GM23248 (cell line): ENCODE results near the gene PTGR3. TPM values are rescaled to one million over a fixed set of nuclear protein-coding genes. Genes with fewer than 3 reads are reported as not detected.

Experiments
- DNase-seq: peaks from one replicate; pipeline ENCODE4 v3.0.0-alpha.2; 2015
- H2AFZ ChIP-seq: fragments of 200-600 bp; sonication (generic); 2 replicates; pipeline ENCODE4 v1.6.1; 2016; ENCODE audit warnings: antibody characterized with exemption
- H3F3A ChIP-seq: fragments of 200-600 bp; sonication (generic); 2 replicates; pipeline ENCODE4 v1.6.1; 2016; ENCODE audit warnings: mild to moderate bottlenecking, antibody characterized with exemption, mixed run types; ENCODE audit not compliant: insufficient read depth
- H3K27ac ChIP-seq: fragments of 200-600 bp; sonication (generic); 2 replicates; pipeline ENCODE4 v1.5.1; 2016; ENCODE audit warnings: mild to moderate bottlenecking
- H3K27me3 ChIP-seq: fragments of 200-600 bp; sonication (generic); replicated peaks from 2 replicates; pipeline ENCODE4 v1.6.1; 2016; ENCODE audit warnings: mild to moderate bottlenecking; ENCODE audit not compliant: insufficient read depth
- H3K36me3 ChIP-seq: fragments of 200-600 bp; sonication (generic); 2 replicates; pipeline ENCODE4 v1.6.1; 2016; ENCODE audit warnings: low read depth, mild to moderate bottlenecking
- H3K4me1 ChIP-seq: fragments of 200-600 bp; sonication (generic); 2 replicates; pipeline ENCODE4 v1.6.1; 2016; ENCODE audit warnings: mild to moderate bottlenecking; ENCODE audit not compliant: insufficient read depth
- H3K4me2 ChIP-seq: fragments of 200-600 bp; sonication (generic); one replicate; pipeline ENCODE4 v1.6.1; 2016; ENCODE audit warnings: mild to moderate bottlenecking; ENCODE audit not compliant: unreplicated experiment
- H3K4me3 ChIP-seq: fragments of 200-600 bp; sonication (generic); 2 replicates; pipeline ENCODE4 v1.5.1; 2016; ENCODE audit warnings: mild to moderate bottlenecking
- H3K79me2 ChIP-seq: fragments of 200-600 bp; sonication (generic); 2 replicates; pipeline ENCODE4 v1.6.1; 2016; ENCODE audit warnings: mild to moderate bottlenecking; ENCODE audit not compliant: insufficient read depth
- H3K9ac ChIP-seq: fragments of 200-600 bp; sonication (generic); 2 replicates; pipeline ENCODE4 v1.6.1; 2016; ENCODE audit warnings: mild to moderate bottlenecking
- H3K9me2 ChIP-seq: fragments of 200-600 bp; sonication (generic); 2 replicates; pipeline ENCODE4 v1.6.1; 2016; ENCODE audit warnings: mixed run types, mild to moderate bottlenecking, moderate library complexity; ENCODE audit not compliant: insufficient read depth
- H3K9me3 ChIP-seq: fragments of 200-600 bp; sonication (generic); one replicate; pipeline ENCODE4 v1.6.1; 2017; ENCODE audit warnings: low read depth
- H4K20me1 ChIP-seq: fragments of 200-600 bp; sonication (generic); 2 replicates; pipeline ENCODE4 v1.6.0; 2016; ENCODE audit not compliant: insufficient read depth
- EZH2 ChIP-seq: fragments of 200-600 bp; sonication (generic); IDR thresholded peaks from 2 replicates; pipeline ENCODE4 v1.6.1; 2018; ENCODE audit warnings: antibody characterized with exemption, mild to moderate bottlenecking; ENCODE audit not compliant: insufficient read depth, poor library complexity, severe bottlenecking
- EZH2phosphoT487 ChIP-seq: fragments of 200-600 bp; sonication (generic); IDR thresholded peaks from 2 replicates; pipeline ENCODE4 v1.6.1; 2018; ENCODE audit warnings: antibody characterized with exemption, moderate library complexity, mild to moderate bottlenecking, low read depth; ENCODE audit not compliant: insufficient read depth
- WGBS, 2 experiments: methylation state at CpG; one replicate each; pipeline ENCODE4 v1.1.6; 2015 to 2017; ENCODE audit warnings: low lambda C conversion rate in 2 of 2, low coverage in 1 of 2; ENCODE audit errors: missing lambda C conversion rate in 2 of 2; 5-methylcytosine and 5-hydroxymethylcytosine counted together
- in situ Hi-C: fragments of 300-500 bp; cut with MboI; formaldehyde crosslinking; loops from 2 replicates; pipeline ENCODE4 v1.15.0; 2020
- polyA plus RNA-seq: library from polyadenylated mRNA; unstranded; fragments of >200 nt; fragmentation: Nextera tagmentation; extraction: Ambion mirVana; gene quantifications from 2 replicates; pipeline ENCODE4 v1.2.1, GENCODE V29; 2016
- total RNA-seq: library from RNA; depleted of rRNA; stranded (reverse); fragments of >200 nt; shearing (Covaris generic); gene quantifications from 2 replicates; pipeline ENCODE4 v1.2.3, GENCODE V29; 2014

The PTGR3 gene
- total and polyA plus RNA-seq, 2 experiments from 2014 or later: 10.2 to 21.3 TPM

DNA sequence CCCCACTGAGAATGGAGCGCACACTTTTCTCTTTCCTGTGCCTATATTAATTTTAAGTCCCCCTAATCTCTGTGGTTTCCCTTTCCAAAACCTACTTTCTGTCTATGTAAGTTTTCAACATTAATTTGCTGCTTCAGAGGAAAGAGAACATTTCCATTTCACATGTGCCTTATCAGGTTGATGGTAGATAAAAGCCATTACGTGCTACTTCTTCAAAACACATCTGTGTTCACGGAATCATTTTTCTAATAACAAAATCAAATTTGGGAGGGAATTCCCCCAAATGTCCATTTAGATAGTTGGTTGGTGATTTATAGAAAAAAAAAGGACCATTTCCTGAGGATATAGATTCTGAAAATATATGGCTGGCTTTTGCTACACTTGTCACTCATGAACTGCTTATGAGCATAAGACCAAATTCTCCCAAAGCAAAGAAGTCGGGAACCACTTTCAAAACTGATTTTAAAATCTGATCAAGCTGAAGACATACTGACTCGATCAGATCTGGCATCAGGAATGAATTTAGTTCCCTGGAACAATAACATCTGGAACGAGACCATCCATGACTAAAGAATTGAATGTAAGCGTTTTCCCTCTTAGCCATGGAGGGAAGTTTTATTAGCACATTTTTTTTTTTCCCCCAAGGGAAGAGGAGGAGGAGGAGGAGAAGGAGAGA lies 8.2 kb downstream of the PTGR3 start:
- no peak overlapping the region for H3K4me3 ChIP-seq

DNA sequence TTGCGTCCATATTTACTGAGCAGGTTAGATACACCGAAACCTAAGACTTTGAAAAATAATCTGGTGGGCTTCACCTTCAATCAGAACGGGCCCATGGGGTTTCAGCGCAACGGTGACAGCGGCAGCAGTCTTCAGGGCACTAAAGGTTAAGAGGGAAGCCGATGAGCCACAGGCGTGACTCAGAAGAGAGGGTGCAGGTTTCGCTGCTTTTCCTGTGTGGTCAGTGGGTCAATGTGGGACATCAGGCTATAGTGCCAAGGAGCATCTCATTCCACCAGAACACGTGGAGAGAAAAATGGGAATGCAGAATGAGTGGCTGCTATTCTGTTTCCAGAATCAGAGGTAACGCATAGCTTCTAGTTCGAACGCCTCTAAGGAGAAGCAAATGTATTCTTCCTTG lies 8.9 kb downstream of the PTGR3 start:
- Histone ChIP-seq H3K4me2 (no peak overlapping the region), H3K9me3 (no peaks in the 10 kb centered on the region), H3K79me2 (peaks cover 77% of the 10 kb centered on the region), H3F3A (0 out of 2 replicates have a peak, but pooled peaks cover 4% of the 10 kb centered on the region), H3K27me3 (no peaks in the 10 kb centered on the region), H3K4me3 (no peak overlapping the region), H2AFZ (no peak overlapping the region), H3K4me1 (peaks cover 27% of the 10 kb centered on the region), H3K27ac (no peak overlapping the region), H4K20me1 (no peaks in the 10 kb centered on the region), H3K9me2 (no peaks in the 10 kb centered on the region), H3K9ac (no peak overlapping the region), H3K36me3 (peaks cover 5% of the 10 kb centered on the region; the same call in 1 of the 2 replicates)
- TF ChIP-seq EZH2 (no peak), EZH2phosphoT487 (no peak)
- in situ Hi-C loops: loop anchor here (25.0 kb wide), 1 partner anchor 538 kb away; no protein-coding TSS in a partner anchor
- WGBS, 2 experiments: 97 to 98% methylated on average over 13 of the region's 13 CpGs
- no peak for DNase-seq

More for the DNA sequence above, 8.2 kb downstream of the PTGR3 start:
- H3K9ac ChIP-seq: no peak overlapping the region
- no peak for DNase-seq
- TF ChIP-seq EZH2phosphoT487: no peak
- peaks cover 27% of the 10 kb centered on the region for H3K4me1 ChIP-seq
- H4K20me1 ChIP-seq: no peaks in the 10 kb centered on the region
- H3K27me3 ChIP-seq: no peaks in the 10 kb centered on the region
- H3K9me3 ChIP-seq: no peaks in the 10 kb centered on the region
- H3F3A ChIP-seq: peaks cover 8% of the 10 kb centered on the region; the same call in 1 of the 2 replicates
- no peak overlapping the region for H3K4me2 ChIP-seq
- no peaks in the 10 kb centered on the region for H3K9me2 ChIP-seq
- 64 to 68% methylated on average over 7 of the region's 7 CpGs for WGBS, 2 experiments
- peaks cover 5% of the 10 kb centered on the region; the same call in 1 of the 2 replicates for H3K36me3 ChIP-seq
- peaks cover 84% of the 10 kb centered on the region for H3K79me2 ChIP-seq
- no peak overlapping the region for H3K27ac ChIP-seq
- in situ Hi-C loops: loop anchor here (25.0 kb wide), 1 partner anchor 538 kb away; no protein-coding TSS in a partner anchor
- no peak overlapping the region for H2AFZ ChIP-seq

DNA sequence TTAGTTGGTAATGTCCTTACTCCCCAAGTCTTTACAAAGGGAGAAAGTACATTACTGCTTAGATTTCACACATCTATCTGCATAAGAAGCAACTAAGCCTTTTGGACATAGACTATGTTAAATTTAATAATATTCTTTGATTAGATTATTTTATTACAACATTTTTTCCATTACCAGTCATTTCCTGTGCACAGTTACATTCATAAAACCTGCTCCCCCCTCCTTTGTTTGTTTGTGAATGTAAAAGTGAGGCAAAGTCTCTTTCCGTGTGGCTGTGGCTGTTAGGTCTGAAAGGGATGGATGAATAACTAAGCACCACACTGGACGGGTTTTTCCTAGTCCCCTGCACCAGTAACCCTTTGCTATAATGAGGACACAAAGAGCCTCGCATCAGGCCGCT lies 9.6 kb downstream of the PTGR3 start:
- Histone ChIP-seq H3K27me3 (no peaks in the 10 kb centered on the region), H3K9ac (no peak overlapping the region), H3F3A (0 out of 2 replicates have a peak, but pooled peaks cover 4% of the 10 kb centered on the region), H3K79me2 (peaks cover 70% of the 10 kb centered on the region), H4K20me1 (no peaks in the 10 kb centered on the region), H3K4me3 (no peak overlapping the region), H3K4me2 (no peak overlapping the region), H3K27ac (no peak overlapping the region), H3K4me1 (peaks cover 27% of the 10 kb centered on the region), H3K36me3 (peaks cover 5% of the 10 kb centered on the region; the same call in 1 of the 2 replicates), H2AFZ (no peak overlapping the region), H3K9me3 (no peaks in the 10 kb centered on the region), H3K9me2 (no peaks in the 10 kb centered on the region)
- in situ Hi-C loops: no loop called here
- TF ChIP-seq EZH2phosphoT487: no peak
- no peak for TF ChIP-seq EZH2
- DNase-seq: peak; percentile 16
- WGBS, 2 experiments: 84 to 85% methylated on average over 4 of the region's 4 CpGs

DNA sequence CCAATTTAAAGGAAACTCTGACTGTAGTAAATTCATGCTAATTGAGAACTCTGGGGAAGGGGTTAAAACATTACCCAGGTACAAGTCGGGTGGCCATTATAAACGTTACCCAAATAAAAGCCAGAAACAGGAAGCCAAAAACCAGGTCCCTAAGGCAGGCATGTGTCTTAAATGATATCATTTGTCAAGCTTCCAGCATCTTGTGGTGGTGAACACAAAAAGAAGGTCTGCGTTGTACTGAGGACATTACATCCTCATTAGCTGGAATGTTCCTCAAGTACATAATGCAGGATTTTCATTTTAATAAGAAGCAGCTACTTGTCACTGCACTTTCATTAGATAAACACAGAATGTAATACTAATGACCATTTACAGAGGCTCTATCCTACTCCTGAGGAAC lies 10.9 kb downstream of the PTGR3 start:
- Histone ChIP-seq H3K4me1 (peaks cover 15% of the 10 kb centered on the region), H3K27ac (no peak overlapping the region), H4K20me1 (no peaks in the 10 kb centered on the region), H3K9ac (no peak overlapping the region), H2AFZ (no peak overlapping the region), H3F3A (no peaks in the 10 kb centered on the region), H3K9me2 (no peaks in the 10 kb centered on the region), H3K79me2 (peaks cover 57% of the 10 kb centered on the region), H3K4me3 (no peak overlapping the region), H3K36me3 (peaks cover 5% of the 10 kb centered on the region; the same call in 1 of the 2 replicates), H3K4me2 (no peak overlapping the region), H3K27me3 (no peaks in the 10 kb centered on the region), H3K9me3 (no peaks in the 10 kb centered on the region)
- WGBS, 2 experiments: 12 to 13% methylated on average over 3 of the region's 3 CpGs
- TF ChIP-seq EZH2 (no peak), EZH2phosphoT487 (no peak)
- in situ Hi-C loops: no loop called here
- peak; percentile 56 for DNase-seq
